Caco-2 (cell line): Measurements from ENCODE around the gene PLA2G4B. TPM values are rescaled to one million over a fixed set of nuclear protein-coding genes. Genes with fewer than 3 reads are reported as not detected.
A peak's percentile ranks its signal among the peaks of the same experiment; 100 is the strongest.

Source experiments
- Bru-seq: library from RNA; stranded (reverse); fragments of 400-500 nt; gene quantifications from one replicate; lab custom pipeline; 2021; lab: Mats Ljungman, UMichigan
- BruChase-seq, 2 experiments: library from RNA; stranded (reverse); fragments of 400-500 nt; gene quantifications; one replicate each; lab custom pipeline; 2021; lab: Mats Ljungman, UMichigan
- BruUV-seq: library from RNA; stranded (reverse); fragments of 400-500 nt; replicated peaks from 2 replicates; lab custom pipeline; 2021; lab: Mats Ljungman, UMichigan
- CTCF ChIA-PET: fragments of 300-600 bp; sonication (Branson Sonifier 250); formaldehyde crosslinking; loops from one replicate; lab custom pipeline; 2022; ENCODE audit warnings: antibody characterized with exemption; lab: Charles Lee
- POLR2A ChIA-PET: fragments of 300-600 bp; sonication (Branson Sonifier 250); formaldehyde crosslinking; loops from one replicate; lab custom pipeline; 2022; ENCODE audit warnings: antibody characterized with exemption; lab: Charles Lee
- DNase-seq, 2 experiments: peaks; one replicate each; pipeline versions ENCODE4 v3.0.0 to v3.0.0-alpha.2; 2020 to 2022
- H3K27me3 ChIP-seq: replicated peaks from 2 replicates; pipeline ENCODE4 v1.6.0; 2011; ENCODE audit warnings: low read length; ENCODE audit not compliant: control insufficient read depth, insufficient read depth
- H3K36me3 ChIP-seq: 2 replicates; pipeline ENCODE4 v1.5.1; 2011; ENCODE audit warnings: low read length; ENCODE audit not compliant: control insufficient read depth, insufficient read depth
- H3K4me1 ChIP-seq: fragments of 250-450 bp; sonication (Bioruptor Pico); 2 replicates; pipeline ENCODE4 v1.5.1; 2020; ENCODE audit warnings: mild to moderate bottlenecking
- H3K4me3 ChIP-seq: 2 replicates; pipeline ENCODE4 v1.5.1; 2011; ENCODE audit warnings: low read depth, mild to moderate bottlenecking, control low read depth, low read length
- H3K9me3 ChIP-seq: fragments of 250-450 bp; sonication (Bioruptor Pico); 2 replicates; pipeline ENCODE4 v1.5.1; 2020; ENCODE audit warnings: mild to moderate bottlenecking, moderate library complexity
- H3K27ac Mint-ChIP-seq: one replicate; pipeline ENCODE4 v1.8.0; 2022; ENCODE audit warnings: mixed read lengths; ENCODE audit not compliant: unreplicated experiment
- H3K27me3 Mint-ChIP-seq: one replicate; pipeline ENCODE4 v1.8.0; 2022; ENCODE audit warnings: mixed read lengths; ENCODE audit not compliant: insufficient read depth, unreplicated experiment
- H3K36me3 Mint-ChIP-seq: one replicate; pipeline ENCODE4 v1.8.0; 2022; ENCODE audit warnings: mild to moderate bottlenecking, mixed read lengths; ENCODE audit not compliant: insufficient read depth, unreplicated experiment
- H3K4me1 Mint-ChIP-seq: one replicate; pipeline ENCODE4 v1.8.0; 2022; ENCODE audit warnings: low read depth, mixed read lengths; ENCODE audit not compliant: unreplicated experiment
- H3K4me3 Mint-ChIP-seq: one replicate; pipeline ENCODE4 v1.8.0; 2022; ENCODE audit warnings: mild to moderate bottlenecking, moderate library complexity, mixed read lengths; ENCODE audit not compliant: unreplicated experiment
- H3K9me3 Mint-ChIP-seq: one replicate; pipeline ENCODE4 v1.8.0; 2022; ENCODE audit warnings: mixed read lengths; ENCODE audit not compliant: unreplicated experiment
- intact Hi-C: fragments of 100-400 bp; cut with micrococcal nuclease; formaldehyde crosslinking; loops from one replicate; pipeline ENCODE4 v1.10.0; 2022; ENCODE audit not compliant: unreplicated experiment
- long read RNA-seq: library from polyadenylated mRNA; stranded (forward); transcript quantifications from one replicate; pipeline ENCODE4 v2.0.0, GENCODE V29; 2022
- total RNA-seq: library from RNA; stranded (reverse); gene quantifications from 2 replicates; pipeline ENCODE4 v1.2.3, GENCODE V29; 2022
- TF ChIP-seq, protein P1 (sequence below), 2 experiments: fragments of 200-600 bp in 1 of 2; IDR thresholded peaks; 1 replicate in 1 of 2; 2 replicates in 1 of 2; pipeline versions ENCODE4 v1.5.1 to v1.8.0; 2011 to 2022; ENCODE audit warnings: antibody characterized with exemption in 1 of 2, control low read depth in 1 of 2, inconsistent platforms in 1 of 2, low read depth in 1 of 2, low read length in 1 of 2, mild to moderate bottlenecking in 1 of 2, moderate library complexity in 1 of 2; ENCODE audit not compliant: insufficient read depth in 1 of 2, severe bottlenecking in 1 of 2, unreplicated experiment in 1 of 2

Gene PLA2G4B
- 5.8 and 6.0 TPM in 2 replicates for total RNA-seq
- Bru-seq, nascent RNA = percentile 59 among the genes with signal in this experiment
- BruChase-seq, experiment 1, labeled RNA remaining after a 2-hour chase = percentile 70 among the genes with signal in this experiment
- BruChase-seq, experiment 2, labeled RNA remaining after a 6-hour chase = percentile 67 among the genes with signal in this experiment
- long read RNA-seq = 0 reads

GRCh38 chr15:41838400-41838897, at the start of gene PLA2G4B:
PLA2G4B (plus strand) TSS chr15:41838847; CDS start chr15:41838914, 67 bp downstream.
- CTCF ChIA-PET = interaction anchor here (0.8 kb wide), 1 partner anchor 66 kb away, joined by 4 read pairs; no protein-coding TSS in a partner anchor
- peak; percentile 62 to 64 for DNase-seq
- no peak within 1 kb of the TSS for H3K27ac Mint-ChIP-seq
- Histone ChIP-seq H3K36me3 (no peaks in the 10 kb centered on the region), H3K4me1 (no peaks in the 10 kb centered on the region), H3K9me3 (no peaks in the 10 kb centered on the region), H3K27me3 (no peaks in the 10 kb centered on the region), H3K4me3 (no peak within 1 kb of the TSS)
- H3K4me3 Mint-ChIP-seq = no peak within 1 kb of the TSS
- TF ChIP-seq, protein P1, sequence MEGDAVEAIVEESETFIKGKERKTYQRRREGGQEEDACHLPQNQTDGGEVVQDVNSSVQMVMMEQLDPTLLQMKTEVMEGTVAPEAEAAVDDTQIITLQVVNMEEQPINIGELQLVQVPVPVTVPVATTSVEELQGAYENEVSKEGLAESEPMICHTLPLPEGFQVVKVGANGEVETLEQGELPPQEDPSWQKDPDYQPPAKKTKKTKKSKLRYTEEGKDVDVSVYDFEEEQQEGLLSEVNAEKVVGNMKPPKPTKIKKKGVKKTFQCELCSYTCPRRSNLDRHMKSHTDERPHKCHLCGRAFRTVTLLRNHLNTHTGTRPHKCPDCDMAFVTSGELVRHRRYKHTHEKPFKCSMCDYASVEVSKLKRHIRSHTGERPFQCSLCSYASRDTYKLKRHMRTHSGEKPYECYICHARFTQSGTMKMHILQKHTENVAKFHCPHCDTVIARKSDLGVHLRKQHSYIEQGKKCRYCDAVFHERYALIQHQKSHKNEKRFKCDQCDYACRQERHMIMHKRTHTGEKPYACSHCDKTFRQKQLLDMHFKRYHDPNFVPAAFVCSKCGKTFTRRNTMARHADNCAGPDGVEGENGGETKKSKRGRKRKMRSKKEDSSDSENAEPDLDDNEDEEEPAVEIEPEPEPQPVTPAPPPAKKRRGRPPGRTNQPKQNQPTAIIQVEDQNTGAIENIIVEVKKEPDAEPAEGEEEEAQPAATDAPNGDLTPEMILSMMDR (IDR thresholded peaks at IDR 0.05; ENCODE audit: insufficient read depth in 1 of 2, low read depth in 1 of 2, low read length in 1 of 2, severe bottlenecking in 1 of 2, unreplicated experiment in 1 of 2) = no peak
- H3K4me1 Mint-ChIP-seq = no peaks in the 10 kb centered on the region
- intact Hi-C loops = no loop called here
- POLR2A ChIA-PET = interaction anchor here (0.6 kb wide), 1 partner anchor 1277 kb away, joined by 3 read pairs; no protein-coding TSS in a partner anchor
- no peaks in the 10 kb centered on the region for H3K27me3 Mint-ChIP-seq
- H3K9me3 Mint-ChIP-seq = no peaks in the 10 kb centered on the region
- H3K36me3 Mint-ChIP-seq = no peaks in the 10 kb centered on the region
- no TSS peak for BruUV-seq

DNA sequence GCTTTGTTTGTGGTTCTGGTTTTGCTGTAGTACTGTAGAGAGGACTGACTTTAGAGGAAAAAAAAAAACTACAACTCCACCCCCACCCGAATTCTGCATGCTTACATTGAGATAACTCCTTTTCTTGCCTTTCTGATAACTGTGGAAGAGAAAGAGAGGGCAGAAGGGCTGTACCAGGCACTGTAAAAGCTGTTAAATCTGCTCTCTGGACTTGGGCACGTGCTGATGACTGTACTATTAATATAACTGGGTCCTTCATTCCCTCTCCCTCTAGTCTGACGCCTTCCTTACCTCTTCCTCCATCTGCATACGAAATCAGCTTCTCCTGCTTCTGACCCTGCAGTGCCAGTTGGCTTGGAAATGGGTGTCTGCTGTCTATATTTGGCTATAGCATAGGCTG, 49.4 kb upstream of the PLA2G4B start:
- Mint-ChIP-seq H3K27me3 (no peaks in the 10 kb centered on the region), H3K4me3 (no peak overlapping the region), H3K9me3 (no peaks in the 10 kb centered on the region), H3K36me3 (peaks cover 11% of the 10 kb centered on the region), H3K4me1 (peaks cover 31% of the 10 kb centered on the region), H3K27ac (peak overlapping the region; percentile 39)
- no peaks in the 10 kb centered on the region for H3K9me3 ChIP-seq
- TF ChIP-seq, protein P1 (IDR thresholded peaks at IDR 0.05; ENCODE audit: insufficient read depth in 1 of 2, low read depth in 1 of 2, low read length in 1 of 2, severe bottlenecking in 1 of 2, unreplicated experiment in 1 of 2) = no peak
- no peaks in the 10 kb centered on the region for H3K36me3 ChIP-seq
- H3K27me3 ChIP-seq = no peaks in the 10 kb centered on the region
- DNase-seq = no peak
- no TSS peak for BruUV-seq
- H3K4me1 ChIP-seq = peaks cover 36% of the 10 kb centered on the region
- H3K4me3 ChIP-seq = no peak overlapping the region
- POLR2A ChIA-PET = interaction anchor here (0.6 kb wide), 1 partner anchor 15 kb away, joined by 8 read pairs; the partner anchor contains the start of gene MAPKBP1
- CTCF ChIA-PET = interaction anchor here (0.6 to 1.1 kb wide), 4 partner anchors 9 to 181 kb away, joined by 3 to 4 read pairs (median 3); partner anchors contain the start of gene MAPKBP1
- intact Hi-C loops = no loop called here

- ChIA-PET CTCF (interaction anchor here (1.0 to 1.1 kb wide), 2 partner anchors 9 to 15 kb away, joined by 3 read pairs; partner anchors contain the start of gene MAPKBP1), POLR2A (no interaction called here)
- no peaks in the 10 kb centered on the region for H3K27me3 Mint-ChIP-seq
- H3K4me1 Mint-ChIP-seq = peaks cover 31% of the 10 kb centered on the region
- H3K36me3 Mint-ChIP-seq = peaks cover 11% of the 10 kb centered on the region
- no peak for DNase-seq
- no peaks in the 10 kb centered on the region for H3K9me3 Mint-ChIP-seq
- Histone ChIP-seq H3K9me3 (no peaks in the 10 kb centered on the region), H3K36me3 (no peaks in the 10 kb centered on the region), H3K4me3 (no peak overlapping the region), H3K4me1 (peaks cover 36% of the 10 kb centered on the region), H3K27me3 (no peaks in the 10 kb centered on the region)
- H3K4me3 Mint-ChIP-seq = no peak overlapping the region
- peak overlapping the region; percentile 39 for H3K27ac Mint-ChIP-seq
- TF ChIP-seq, protein P1 (IDR thresholded peaks at IDR 0.05; ENCODE audit: insufficient read depth in 1 of 2, low read depth in 1 of 2, low read length in 1 of 2, severe bottlenecking in 1 of 2, unreplicated experiment in 1 of 2) = no peak
- BruUV-seq = no TSS peak
- intact Hi-C loops = no loop called here
Observed at GRCh38 chr15:41789662-41790061, 49.0 kb upstream of the PLA2G4B start.
